ENCODE data around the gene CCR4.

Gene CCR4

GRCh38 chr3:32998631-32999451 is 47.4 kb downstream of the CCR4 start:
- TF ChIP-seq, protein P1, sequence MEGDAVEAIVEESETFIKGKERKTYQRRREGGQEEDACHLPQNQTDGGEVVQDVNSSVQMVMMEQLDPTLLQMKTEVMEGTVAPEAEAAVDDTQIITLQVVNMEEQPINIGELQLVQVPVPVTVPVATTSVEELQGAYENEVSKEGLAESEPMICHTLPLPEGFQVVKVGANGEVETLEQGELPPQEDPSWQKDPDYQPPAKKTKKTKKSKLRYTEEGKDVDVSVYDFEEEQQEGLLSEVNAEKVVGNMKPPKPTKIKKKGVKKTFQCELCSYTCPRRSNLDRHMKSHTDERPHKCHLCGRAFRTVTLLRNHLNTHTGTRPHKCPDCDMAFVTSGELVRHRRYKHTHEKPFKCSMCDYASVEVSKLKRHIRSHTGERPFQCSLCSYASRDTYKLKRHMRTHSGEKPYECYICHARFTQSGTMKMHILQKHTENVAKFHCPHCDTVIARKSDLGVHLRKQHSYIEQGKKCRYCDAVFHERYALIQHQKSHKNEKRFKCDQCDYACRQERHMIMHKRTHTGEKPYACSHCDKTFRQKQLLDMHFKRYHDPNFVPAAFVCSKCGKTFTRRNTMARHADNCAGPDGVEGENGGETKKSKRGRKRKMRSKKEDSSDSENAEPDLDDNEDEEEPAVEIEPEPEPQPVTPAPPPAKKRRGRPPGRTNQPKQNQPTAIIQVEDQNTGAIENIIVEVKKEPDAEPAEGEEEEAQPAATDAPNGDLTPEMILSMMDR (IDR thresholded peaks at IDR 0.05; ENCODE audit: borderline replicate concordance, insufficient read depth, low read depth, low read length) = no peak
- H3K4me3 ChIP-seq (ENCODE audit: low read depth, low read length) = no peak overlapping the region

DNA sequence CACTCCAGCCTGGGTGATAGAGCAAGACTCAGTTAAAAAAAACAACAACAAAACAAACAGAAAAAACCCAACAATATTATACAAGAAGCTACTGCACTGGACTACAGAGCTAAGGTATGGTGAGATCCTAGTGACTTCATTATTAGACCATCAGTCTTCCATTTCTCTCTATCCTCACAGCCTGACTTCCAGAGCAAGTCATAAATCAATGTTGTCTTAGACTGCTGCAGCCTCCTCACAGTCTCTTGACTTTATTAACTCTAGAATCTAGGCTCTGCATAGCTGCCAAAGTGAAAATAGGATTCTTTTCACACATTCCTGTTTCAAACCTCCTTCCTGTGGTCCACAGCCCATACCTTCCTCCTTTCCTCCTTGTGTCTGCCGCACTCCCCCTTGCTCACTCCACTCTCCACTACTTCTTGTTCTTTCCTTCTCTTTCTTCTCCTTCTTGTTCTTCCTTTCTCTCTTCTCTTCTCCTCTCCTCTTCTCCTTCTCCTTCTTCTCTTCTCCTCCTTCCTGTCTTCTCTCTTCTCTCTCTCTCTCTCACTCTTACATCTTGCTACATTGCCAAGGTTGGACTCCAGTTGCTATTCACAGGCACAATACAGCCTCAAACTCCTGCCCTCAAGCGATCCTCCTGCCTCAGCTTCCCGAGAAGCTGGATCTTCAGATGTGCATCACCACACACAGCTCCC is 49.4 kb downstream of the CCR4 start:
- H3K4me3 ChIP-seq (ENCODE audit: low read depth, low read length) = no peak overlapping the region
- TF ChIP-seq, protein P1 (IDR thresholded peaks at IDR 0.05; ENCODE audit: borderline replicate concordance, insufficient read depth, low read depth, low read length) = no peak

DNA sequence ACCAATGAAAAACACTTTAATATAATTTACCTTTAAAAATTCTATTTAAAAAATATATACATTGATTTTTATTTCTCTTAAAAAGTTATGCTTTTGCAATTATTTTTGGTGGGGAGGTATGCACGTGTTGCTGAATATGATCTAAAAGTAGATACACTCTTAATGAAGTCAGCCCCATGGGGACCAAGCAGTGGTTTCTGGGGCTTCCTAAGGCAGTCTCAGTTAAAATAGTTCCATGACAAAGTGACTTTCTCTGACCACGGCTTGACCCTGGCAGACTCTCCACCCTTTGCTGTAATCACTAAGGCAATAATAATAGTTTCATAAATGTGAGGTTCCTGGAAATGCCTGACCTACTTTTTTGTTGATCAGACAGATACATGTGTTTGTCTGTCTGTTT is 50.4 kb downstream of the CCR4 start:
- TF ChIP-seq, protein P1 (IDR thresholded peaks at IDR 0.05; ENCODE audit: borderline replicate concordance, insufficient read depth, low read depth, low read length) = no peak
- no peak overlapping the region for H3K4me3 ChIP-seq (ENCODE audit: low read depth, low read length)

DNA sequence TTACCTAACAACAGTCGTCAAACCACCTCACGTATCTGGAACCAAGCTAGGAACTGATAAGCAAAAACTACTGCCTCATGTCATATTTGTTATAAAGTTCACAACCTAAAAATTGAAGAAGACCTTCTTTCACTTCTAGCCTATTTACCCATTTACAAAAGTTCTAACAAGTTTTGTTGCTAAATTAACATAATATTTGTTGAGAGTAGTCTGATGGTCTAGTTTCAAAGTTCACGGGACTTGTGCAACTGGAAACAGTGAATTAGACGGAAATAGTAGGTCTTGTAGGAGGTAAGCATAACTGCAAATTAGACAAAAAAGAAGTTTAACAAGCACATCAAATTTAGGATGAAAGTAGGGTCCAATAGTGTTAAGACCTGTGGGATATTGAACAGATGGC is 51.9 kb downstream of the CCR4 start:
- TF ChIP-seq, protein P1 (IDR thresholded peaks at IDR 0.05; ENCODE audit: borderline replicate concordance, insufficient read depth, low read depth, low read length) = no peak
- no peak overlapping the region for H3K4me3 ChIP-seq (ENCODE audit: low read depth, low read length)

- no peak overlapping the region for H3K4me3 ChIP-seq (ENCODE audit: low read depth, low read length)
- TF ChIP-seq, protein P1 (IDR thresholded peaks at IDR 0.05; ENCODE audit: borderline replicate concordance, insufficient read depth, low read depth, low read length) = no peak
Observed at GRCh38 chr3:33004205-33004604, 52.8 kb downstream of the CCR4 start.

DNA sequence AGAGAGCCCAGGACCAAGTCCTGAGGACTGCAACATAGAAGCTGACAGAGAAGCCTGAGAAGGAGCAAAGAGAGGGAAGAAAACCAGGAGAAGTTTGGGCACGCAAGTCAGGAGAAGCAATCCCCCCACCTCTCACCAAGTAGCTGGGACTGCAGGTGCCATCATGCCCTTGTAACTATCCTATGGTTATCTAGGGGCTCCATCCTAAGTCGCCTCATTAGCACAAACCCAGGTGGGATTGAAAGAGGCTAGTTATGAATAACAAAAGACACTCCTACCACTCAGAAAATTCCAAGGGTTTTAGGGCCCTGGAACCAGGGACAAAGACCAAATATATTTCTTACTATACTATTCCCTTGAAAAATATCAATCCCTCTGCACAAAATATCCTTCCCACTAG is 53.5 kb downstream of the CCR4 start:
- H3K4me3 ChIP-seq (ENCODE audit: low read depth, low read length) = no peak overlapping the region
- TF ChIP-seq, protein P1 (IDR thresholded peaks at IDR 0.05; ENCODE audit: borderline replicate concordance, insufficient read depth, low read depth, low read length) = no peak
